ENCODE data around the gene KSR1.
"Not testable (repeated sequence)": the region's sequence is repeated elsewhere in the genome, so short reads cannot be mapped to it uniquely, and the experiment has no call there.

The KSR1 gene

GRCh38 chr17:27454089-27454488, 2.2 kb upstream of the KSR1 start:
- DNase-seq (ENCODE audit: low read depth in 2 of 2) = no peak

GRCh38 chr17:27455236-27455913, 873 bp upstream of the KSR1 start:
- no peak for DNase-seq (ENCODE audit: low read depth in 2 of 2)

- no peak for DNase-seq (ENCODE audit: low read depth in 2 of 2)
Observed at GRCh38 chr17:27456681-27457359, 572 bp downstream of the KSR1 start.

GRCh38 chr17:27457360-27457715, 1.1 kb downstream of the KSR1 start:
- DNase-seq (ENCODE audit: low read depth in 2 of 2) = no peak

GRCh38 chr17:27457731-27458523, 1.7 kb downstream of the KSR1 start:
- DNase-seq (ENCODE audit: low read depth in 2 of 2) = no peak

GRCh38 chr17:27458524-27458908, 2.3 kb downstream of the KSR1 start:
- no peak for DNase-seq (ENCODE audit: low read depth in 2 of 2)

- no peak for DNase-seq (ENCODE audit: low read depth in 2 of 2)
Observed at GRCh38 chr17:27459433-27459832, 3.2 kb downstream of the KSR1 start.

GRCh38 chr17:27460196-27460725, 4.0 kb downstream of the KSR1 start:
- DNase-seq (ENCODE audit: low read depth in 2 of 2) = no peak

GRCh38 chr17:27461192-27461859, 5.1 kb downstream of the KSR1 start:
- DNase-seq (ENCODE audit: low read depth in 2 of 2) = no peak

- no peak for DNase-seq (ENCODE audit: low read depth in 2 of 2)
Observed at GRCh38 chr17:27462149-27462548, 5.9 kb downstream of the KSR1 start.

GRCh38 chr17:27462714-27463113, 6.5 kb downstream of the KSR1 start:
- DNase-seq (ENCODE audit: low read depth in 2 of 2) = no peak

GRCh38 chr17:27463235-27463677, 7.0 kb downstream of the KSR1 start:
- no peak for DNase-seq (ENCODE audit: low read depth in 2 of 2)

GRCh38 chr17:27464019-27464418, 7.8 kb downstream of the KSR1 start:
- not testable (repeated sequence) for DNase-seq (ENCODE audit: low read depth in 2 of 2)

- no peak for DNase-seq (ENCODE audit: low read depth in 2 of 2)
Observed at GRCh38 chr17:27464431-27464830, 8.2 kb downstream of the KSR1 start.

GRCh38 chr17:27465875-27466274, 9.6 kb downstream of the KSR1 start:
- not testable (repeated sequence) for DNase-seq (ENCODE audit: low read depth in 2 of 2)

- no peak for DNase-seq (ENCODE audit: low read depth in 2 of 2)
Observed at GRCh38 chr17:27466376-27466742, 10.1 kb downstream of the KSR1 start.

GRCh38 chr17:27466743-27467375, 10.6 kb downstream of the KSR1 start:
- DNase-seq (ENCODE audit: low read depth in 2 of 2) = peak; percentile 77 to 78

GRCh38 chr17:27469256-27469655, 13.0 kb downstream of the KSR1 start:
- no peak for DNase-seq (ENCODE audit: low read depth in 2 of 2)

- DNase-seq (ENCODE audit: low read depth in 2 of 2) = peak; percentile 81 to 90
Observed at GRCh38 chr17:27471321-27472269, 15.3 kb downstream of the KSR1 start.

- no peak for DNase-seq (ENCODE audit: low read depth in 2 of 2)
Observed at GRCh38 chr17:27473190-27473747, 17.0 kb downstream of the KSR1 start.

Data from stimulated activated CD8-positive, alpha-beta memory T cell treated with anti-CD3 and anti-CD28 coated beads, Interleukin-15, amount 100 ng/mL, for 48 hours (primary cell).